BE2C (cell line): ENCODE results near the gene C2CD5.

Experiments used
- DNase-seq: peaks from one replicate; pipeline ENCODE4 v3.0.0-alpha.2; 2020
- H3K27me3 ChIP-seq: fragments of 250-450 bp; sonication (Bioruptor Pico); 2 replicates; pipeline ENCODE4 v1.5.1; 2020; ENCODE audit warnings: mild to moderate bottlenecking
- H3K36me3 ChIP-seq: fragments of 250-450 bp; sonication (Bioruptor Pico); 2 replicates; pipeline ENCODE4 v1.5.1; 2020; ENCODE audit warnings: mild to moderate bottlenecking
- H3K4me1 ChIP-seq: fragments of 250-450 bp; sonication (Bioruptor Pico); 2 replicates; pipeline ENCODE4 v1.5.1; 2020
- H3K4me3 ChIP-seq: 2 replicates; pipeline ENCODE4 v1.5.1; 2011; ENCODE audit warnings: low read depth, low read length
- H3K9me3 ChIP-seq: fragments of 250-450 bp; sonication (Bioruptor Pico); 2 replicates; pipeline ENCODE4 v1.5.1; 2020
- TF ChIP-seq, protein P1 (sequence below): IDR thresholded peaks from 2 replicates; pipeline ENCODE4 v1.5.1; 2012; ENCODE audit warnings: mild to moderate bottlenecking, low read depth, low read length

Gene C2CD5

GRCh38 chr12:22536971-22537544 lies 7.3 kb downstream of the C2CD5 start:
- Histone ChIP-seq H3K4me3 (no peak overlapping the region), H3K9me3 (no peaks in the 10 kb centered on the region), H3K36me3 (peaks cover 16% of the 10 kb centered on the region), H3K27me3 (no peaks in the 10 kb centered on the region), H3K4me1 (no peaks in the 10 kb centered on the region)
- TF ChIP-seq, protein P1, sequence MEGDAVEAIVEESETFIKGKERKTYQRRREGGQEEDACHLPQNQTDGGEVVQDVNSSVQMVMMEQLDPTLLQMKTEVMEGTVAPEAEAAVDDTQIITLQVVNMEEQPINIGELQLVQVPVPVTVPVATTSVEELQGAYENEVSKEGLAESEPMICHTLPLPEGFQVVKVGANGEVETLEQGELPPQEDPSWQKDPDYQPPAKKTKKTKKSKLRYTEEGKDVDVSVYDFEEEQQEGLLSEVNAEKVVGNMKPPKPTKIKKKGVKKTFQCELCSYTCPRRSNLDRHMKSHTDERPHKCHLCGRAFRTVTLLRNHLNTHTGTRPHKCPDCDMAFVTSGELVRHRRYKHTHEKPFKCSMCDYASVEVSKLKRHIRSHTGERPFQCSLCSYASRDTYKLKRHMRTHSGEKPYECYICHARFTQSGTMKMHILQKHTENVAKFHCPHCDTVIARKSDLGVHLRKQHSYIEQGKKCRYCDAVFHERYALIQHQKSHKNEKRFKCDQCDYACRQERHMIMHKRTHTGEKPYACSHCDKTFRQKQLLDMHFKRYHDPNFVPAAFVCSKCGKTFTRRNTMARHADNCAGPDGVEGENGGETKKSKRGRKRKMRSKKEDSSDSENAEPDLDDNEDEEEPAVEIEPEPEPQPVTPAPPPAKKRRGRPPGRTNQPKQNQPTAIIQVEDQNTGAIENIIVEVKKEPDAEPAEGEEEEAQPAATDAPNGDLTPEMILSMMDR = no peak
- DNase-seq = no peak

- H3K9me3 ChIP-seq = no peaks in the 10 kb centered on the region
- H3K27me3 ChIP-seq = no peaks in the 10 kb centered on the region
- H3K4me1 ChIP-seq = no peaks in the 10 kb centered on the region
- TF ChIP-seq, protein P1 = no peak
- peaks cover 16% of the 10 kb centered on the region for H3K36me3 ChIP-seq
- DNase-seq = no peak
- no peak overlapping the region for H3K4me3 ChIP-seq
Observed at GRCh38 chr12:22536346-22536945, 7.9 kb downstream of the C2CD5 start.

- no peak for DNase-seq
- H3K4me1 ChIP-seq = no peaks in the 10 kb centered on the region
- TF ChIP-seq, protein P1 = no peak
- peaks cover 16% of the 10 kb centered on the region for H3K36me3 ChIP-seq
- no peak overlapping the region for H3K4me3 ChIP-seq
- H3K27me3 ChIP-seq = no peaks in the 10 kb centered on the region
- no peaks in the 10 kb centered on the region for H3K9me3 ChIP-seq
Observed at GRCh38 chr12:22535478-22535877, 8.9 kb downstream of the C2CD5 start.

GRCh38 chr12:22535038-22535437 lies 9.3 kb downstream of the C2CD5 start:
- DNase-seq = no peak
- Histone ChIP-seq H3K4me3 (no peak overlapping the region), H3K36me3 (peaks cover 16% of the 10 kb centered on the region), H3K27me3 (no peaks in the 10 kb centered on the region), H3K9me3 (no peaks in the 10 kb centered on the region), H3K4me1 (no peaks in the 10 kb centered on the region)
- TF ChIP-seq, protein P1 = no peak

GRCh38 chr12:22533155-22533554 lies 11.2 kb downstream of the C2CD5 start:
- TF ChIP-seq, protein P1 = no peak
- Histone ChIP-seq H3K4me1 (no peaks in the 10 kb centered on the region), H3K27me3 (no peaks in the 10 kb centered on the region), H3K9me3 (no peaks in the 10 kb centered on the region), H3K4me3 (no peak overlapping the region), H3K36me3 (peaks cover 16% of the 10 kb centered on the region)
- no peak for DNase-seq

DNA sequence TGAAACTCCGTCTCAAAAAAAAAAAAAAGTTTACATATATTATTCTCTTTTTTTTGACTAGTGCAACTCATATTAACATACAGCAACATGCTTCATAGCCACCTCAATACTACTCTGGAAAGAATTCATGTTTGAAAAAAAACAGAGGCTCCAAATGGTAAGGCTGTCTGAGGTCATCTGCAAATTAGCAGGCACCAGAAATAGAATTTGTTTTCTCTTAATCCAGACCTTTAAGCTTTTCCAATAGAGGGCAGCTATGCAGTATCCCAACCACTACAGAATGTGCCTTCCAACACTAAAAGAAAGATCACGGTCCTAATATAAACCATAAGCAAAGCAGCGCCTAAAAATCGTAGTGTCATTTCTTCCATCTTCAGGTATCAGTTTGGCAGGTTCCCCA lies 12.0 kb downstream of the C2CD5 start:
- TF ChIP-seq, protein P1 = no peak
- Histone ChIP-seq H3K36me3 (peaks cover 16% of the 10 kb centered on the region), H3K4me1 (no peaks in the 10 kb centered on the region), H3K9me3 (no peaks in the 10 kb centered on the region), H3K4me3 (no peak overlapping the region), H3K27me3 (no peaks in the 10 kb centered on the region)
- DNase-seq = no peak
